RWPE2 (cell line): ENCODE data around the gene RPTN.

Experiments used
- ATAC-seq: fragments of 200-7000 bp; cut with Tn5 transposase; 3 replicates; pipeline ENCODE4 v1.9.1; 2021; ENCODE audit warnings: low read depth
- DNase-seq: peaks from one replicate; pipeline ENCODE4 v3.0.0-alpha.2; 2020; ENCODE audit warnings: low spot score
- H3K27ac ChIP-seq: fragments of 450-650 bp; 2 replicates; pipeline ENCODE4 v1.5.1; 2017; ENCODE audit warnings: mild to moderate bottlenecking; ENCODE audit not compliant: poor library complexity, severe bottlenecking
- H3K27me3 ChIP-seq: fragments of 250-450 bp; sonication (Bioruptor Pico); 2 replicates; pipeline ENCODE4 v1.5.1; 2021; ENCODE audit warnings: mild to moderate bottlenecking, moderate library complexity; ENCODE audit not compliant: insufficient read depth, poor library complexity, severe bottlenecking
- H3K36me3 ChIP-seq: fragments of 250-450 bp; sonication (Bioruptor Pico); 2 replicates; pipeline ENCODE4 v1.5.1; 2020; ENCODE audit warnings: low read depth, mild to moderate bottlenecking, moderate library complexity
- H3K4me1 ChIP-seq: fragments of 250-450 bp; sonication (Bioruptor Pico); 2 replicates; pipeline ENCODE4 v1.5.1; 2021; ENCODE audit warnings: mild to moderate bottlenecking, moderate library complexity; ENCODE audit not compliant: insufficient read depth, poor library complexity, severe bottlenecking
- H3K4me3 ChIP-seq: fragments of 250-450 bp; sonication (Bioruptor Pico); 2 replicates; pipeline ENCODE4 v1.5.1; 2021; ENCODE audit warnings: mild to moderate bottlenecking, moderate library complexity; ENCODE audit not compliant: severe bottlenecking
- H3K9me3 ChIP-seq: fragments of 250-450 bp; sonication (Bioruptor Pico); 2 replicates; pipeline ENCODE4 v1.5.1; 2021; ENCODE audit warnings: mild to moderate bottlenecking, moderate library complexity; ENCODE audit not compliant: severe bottlenecking
- CTCF ChIP-seq: fragments of 450-650 bp; IDR thresholded peaks from one replicate; pipeline ENCODE4 v1.5.1; 2017; ENCODE audit warnings: mild to moderate bottlenecking, moderate library complexity; ENCODE audit not compliant: poor library complexity, severe bottlenecking

Gene RPTN

GRCh38 chr1:152130186-152130585, 28.8 kb downstream of the RPTN start:
- no peak overlapping the region for H3K4me3 ChIP-seq
- H3K9me3 ChIP-seq, result peaks cover 2% of the 10 kb centered on the region
- ATAC-seq, result no peak
- DNase-seq, result no peak
- H3K4me1 ChIP-seq, result no peaks in the 10 kb centered on the region
- peaks cover 13% of the 10 kb centered on the region for H3K27me3 ChIP-seq
- H3K36me3 ChIP-seq, result no peaks in the 10 kb centered on the region
- no peak overlapping the region for H3K27ac ChIP-seq
- no peak for TF ChIP-seq CTCF

GRCh38 chr1:152127673-152128072, 31.4 kb downstream of the RPTN start:
- H3K9me3 ChIP-seq, result peaks cover 1% of the 10 kb centered on the region
- H3K27me3 ChIP-seq, result peaks cover 11% of the 10 kb centered on the region
- no peak for DNase-seq
- H3K27ac ChIP-seq, result no peak overlapping the region
- no peaks in the 10 kb centered on the region for H3K4me1 ChIP-seq
- H3K4me3 ChIP-seq, result no peak overlapping the region
- no peak for ATAC-seq
- H3K36me3 ChIP-seq, result no peaks in the 10 kb centered on the region
- TF ChIP-seq CTCF, result no peak

GRCh38 chr1:152125834-152126443, 33.1 kb downstream of the RPTN start:
- Histone ChIP-seq H3K4me3 (no peak overlapping the region), H3K36me3 (no peaks in the 10 kb centered on the region), H3K4me1 (no peaks in the 10 kb centered on the region), H3K27ac (no peak overlapping the region), H3K27me3 (peaks cover 19% of the 10 kb centered on the region), H3K9me3 (no peaks in the 10 kb centered on the region)
- no peak for ATAC-seq
- no peak for DNase-seq
- TF ChIP-seq CTCF, result no peak

- no peak for TF ChIP-seq CTCF
- ATAC-seq (no peak), DNase-seq (no peak)
- H3K27me3 ChIP-seq, result peaks cover 58% of the 10 kb centered on the region
- no peak overlapping the region for H3K27ac ChIP-seq
- no peaks in the 10 kb centered on the region for H3K9me3 ChIP-seq
- H3K4me3 ChIP-seq, result no peak overlapping the region
- no peaks in the 10 kb centered on the region for H3K36me3 ChIP-seq
- H3K4me1 ChIP-seq, result no peaks in the 10 kb centered on the region
Observed at GRCh38 chr1:152118915-152119314, 40.1 kb downstream of the RPTN start.

- no peak for TF ChIP-seq CTCF
- H3K36me3 ChIP-seq, result no peaks in the 10 kb centered on the region
- no peak within 1 kb of the TSS for H3K27ac ChIP-seq
- H3K9me3 ChIP-seq, result no peaks in the 10 kb centered on the region
- ATAC-seq (no peak), DNase-seq (no peak)
- H3K4me3 ChIP-seq, result no peak within 1 kb of the TSS
- peaks cover 8% of the 10 kb centered on the region for H3K4me1 ChIP-seq
- H3K27me3 ChIP-seq, result peaks cover 77% of the 10 kb centered on the region
Observed at GRCh38 chr1:152115344-152115743, 43.7 kb downstream of the RPTN start, which contains the start of gene TCHH. Gene TCHH, minus strand, starts transcription at chr1:152115444. Its CDS starts 1,364 bp downstream, at chr1:152114080.
